Immature natural killer cell (primary cell): ENCODE measurements around the gene UBE2D4. TPM values are rescaled to one million over a fixed set of nuclear protein-coding genes. Genes with fewer than 3 reads are reported as not detected.
A peak's percentile ranks its signal among the peaks of the same experiment; 100 is the strongest.

Source experiments
- DNase-seq, 3 donors: peaks; one replicate each; pipeline ENCODE4 v3.0.0; 2022; ENCODE audit warnings: mixed read lengths in 1 of 3
- H3K27ac Mint-ChIP-seq, 6 donors: one replicate each; pipeline ENCODE4 v1.8.0; 2020; ENCODE audit warnings: mixed read lengths in 6 of 6, mild to moderate bottlenecking in 5 of 6, inconsistent platforms in 4 of 6, moderate library complexity in 3 of 6
- H3K27me3 Mint-ChIP-seq, 3 donors: one replicate each; pipeline ENCODE4 v1.8.0; 2020 to 2021; ENCODE audit warnings: low read depth in 3 of 3, mild to moderate bottlenecking in 3 of 3, mixed read lengths in 3 of 3, moderate library complexity in 3 of 3, inconsistent platforms in 1 of 3
- H3K36me3 Mint-ChIP-seq, 3 donors: one replicate each; pipeline ENCODE4 v1.8.0; 2020; ENCODE audit warnings: mixed read lengths in 3 of 3, inconsistent platforms in 2 of 3, mild to moderate bottlenecking in 2 of 3
- H3K4me1 Mint-ChIP-seq, 2 donors: one replicate each; pipeline ENCODE4 v1.8.0; 2020; ENCODE audit warnings: inconsistent platforms in 2 of 2, mild to moderate bottlenecking in 2 of 2, mixed read lengths in 2 of 2, moderate library complexity in 1 of 2
- H3K4me3 Mint-ChIP-seq, 5 donors: one replicate each; pipeline ENCODE4 v1.8.0; 2020; ENCODE audit warnings: mild to moderate bottlenecking in 5 of 5, mixed read lengths in 5 of 5, inconsistent platforms in 3 of 5, moderate library complexity in 3 of 5
- H3K9me3 Mint-ChIP-seq, 6 donors: one replicate each; pipeline ENCODE4 v1.8.0; 2020; ENCODE audit warnings: mild to moderate bottlenecking in 6 of 6, mixed read lengths in 6 of 6, inconsistent platforms in 4 of 6, moderate library complexity in 3 of 6
- polyA plus RNA-seq, 3 donors: library from polyadenylated mRNA; unstranded; fragments of 300-500 nt; fragmentation: Illumina TruSeq; gene quantifications; one replicate each; pipeline ENCODE4 v1.2.3, GENCODE V29; 2021

UBE2D4 gene
- polyA plus RNA-seq, 3 donors from 2014 or later: 6.2 to 11.5 (median 10.6) TPM

- Mint-ChIP-seq H3K27me3 (peaks cover 0 to 2% (median 0%) of the 10 kb centered on the region in 3 donors), H3K9me3 (no peaks in the 10 kb centered on the region), H3K4me3 (no peak overlapping the region), H3K4me1 (peaks cover 14 to 26% of the 10 kb centered on the region in 2 donors), H3K27ac (no peak overlapping the region), H3K36me3 (peaks cover 0 to 5% (median 0%) of the 10 kb centered on the region in 3 donors)
- no peak for DNase-seq
Measured at GRCh38 chr7:43929529-43930457, 3.6 kb downstream of the UBE2D4 start.

- peaks cover 0 to 2% (median 0%) of the 10 kb centered on the region in 3 donors for H3K27me3 Mint-ChIP-seq
- H3K4me3 Mint-ChIP-seq: no peak overlapping the region
- no peak for DNase-seq
- H3K27ac Mint-ChIP-seq: no peak overlapping the region
- H3K4me1 Mint-ChIP-seq: peaks cover 7 to 15% of the 10 kb centered on the region in 2 donors
- no peaks in the 10 kb centered on the region for H3K9me3 Mint-ChIP-seq
- H3K36me3 Mint-ChIP-seq: peaks cover 0 to 5% (median 0%) of the 10 kb centered on the region in 3 donors
Measured at GRCh38 chr7:43931346-43931745, 5.1 kb downstream of the UBE2D4 start.

- H3K36me3 Mint-ChIP-seq: no peaks in the 10 kb centered on the region
- no peaks in the 10 kb centered on the region for H3K4me1 Mint-ChIP-seq
- no peak overlapping the region for H3K27ac Mint-ChIP-seq
- no peaks in the 10 kb centered on the region for H3K9me3 Mint-ChIP-seq
- no peaks in the 10 kb centered on the region for H3K27me3 Mint-ChIP-seq
- no peak for DNase-seq
- no peak overlapping the region for H3K4me3 Mint-ChIP-seq
Measured at GRCh38 chr7:43933902-43934560, 7.8 kb downstream of the UBE2D4 start.

GRCh38 chr7:43937444-43937843, 11.2 kb downstream of the UBE2D4 start:
- peaks cover 0 to 3% (median 0%) of the 10 kb centered on the region in 3 donors for H3K27me3 Mint-ChIP-seq
- no peaks in the 10 kb centered on the region for H3K9me3 Mint-ChIP-seq
- peak overlapping the region in 1 of 6 donors; percentile 3 for H3K27ac Mint-ChIP-seq
- peaks cover 0 to 4% (median 0%) of the 10 kb centered on the region in 3 donors for H3K36me3 Mint-ChIP-seq
- DNase-seq: no peak
- H3K4me1 Mint-ChIP-seq: no peaks in the 10 kb centered on the region
- H3K4me3 Mint-ChIP-seq: no peak overlapping the region

GRCh38 chr7:43938892-43939482, 12.8 kb downstream of the UBE2D4 start:
- Mint-ChIP-seq H3K36me3 (peaks cover 0 to 5% (median 4%) of the 10 kb centered on the region in 3 donors), H3K9me3 (no peaks in the 10 kb centered on the region), H3K4me3 (no peak overlapping the region), H3K27me3 (peaks cover 0 to 3% (median 0%) of the 10 kb centered on the region in 3 donors), H3K27ac (no peak overlapping the region), H3K4me1 (no peaks in the 10 kb centered on the region)
- DNase-seq: no peak

GRCh38 chr7:43942250-43942649, 16.0 kb downstream of the UBE2D4 start:
- Mint-ChIP-seq H3K4me1 (no peaks in the 10 kb centered on the region), H3K9me3 (no peaks in the 10 kb centered on the region), H3K27me3 (peaks cover 0 to 3% (median 0%) of the 10 kb centered on the region in 3 donors), H3K27ac (peak overlapping the region in 1 of 6 donors; percentile 5), H3K4me3 (no peak overlapping the region), H3K36me3 (peaks cover 4 to 11% (median 5%) of the 10 kb centered on the region in 3 donors)
- no peak for DNase-seq

- no peak for DNase-seq
- H3K4me3 Mint-ChIP-seq: no peak overlapping the region
- H3K9me3 Mint-ChIP-seq: no peaks in the 10 kb centered on the region
- H3K27me3 Mint-ChIP-seq: peaks cover 0 to 3% (median 0%) of the 10 kb centered on the region in 3 donors
- peaks cover 4 to 19% (median 13%) of the 10 kb centered on the region in 3 donors for H3K36me3 Mint-ChIP-seq
- no peaks in the 10 kb centered on the region for H3K4me1 Mint-ChIP-seq
- no peak overlapping the region for H3K27ac Mint-ChIP-seq
Measured at GRCh38 chr7:43942997-43943396, 16.8 kb downstream of the UBE2D4 start.

- no peak for DNase-seq
- Mint-ChIP-seq H3K36me3 (peaks cover 4 to 21% (median 17%) of the 10 kb centered on the region in 3 donors), H3K4me3 (no peak overlapping the region), H3K9me3 (no peaks in the 10 kb centered on the region), H3K27ac (no peak overlapping the region), H3K4me1 (no peaks in the 10 kb centered on the region), H3K27me3 (peaks cover 0 to 3% (median 0%) of the 10 kb centered on the region in 3 donors)
Measured at GRCh38 chr7:43943417-43944187, 17.4 kb downstream of the UBE2D4 start.

GRCh38 chr7:43944286-43944685, 18.1 kb downstream of the UBE2D4 start:
- Mint-ChIP-seq H3K9me3 (no peaks in the 10 kb centered on the region), H3K4me3 (no peak overlapping the region), H3K36me3 (peaks cover 4 to 21% (median 18%) of the 10 kb centered on the region in 3 donors), H3K27me3 (peaks cover 0 to 3% (median 0%) of the 10 kb centered on the region in 3 donors), H3K27ac (no peak overlapping the region), H3K4me1 (no peaks in the 10 kb centered on the region)
- no peak for DNase-seq

- H3K9me3 Mint-ChIP-seq: no peaks in the 10 kb centered on the region
- no peak overlapping the region for H3K27ac Mint-ChIP-seq
- no peaks in the 10 kb centered on the region for H3K27me3 Mint-ChIP-seq
Measured at GRCh38 chr7:43952028-43952427, 25.8 kb downstream of the UBE2D4 start.

GRCh38 chr7:43953071-43953470, 26.8 kb downstream of the UBE2D4 start:
- DNase-seq: no peak
- Mint-ChIP-seq H3K9me3 (no peaks in the 10 kb centered on the region), H3K27me3 (no peaks in the 10 kb centered on the region), H3K4me1 (no peaks in the 10 kb centered on the region), H3K4me3 (no peak overlapping the region), H3K36me3 (peaks cover 4 to 37% (median 12%) of the 10 kb centered on the region in 3 donors), H3K27ac (no peak overlapping the region)

More at GRCh38 chr7:43952028-43952427, 25.8 kb downstream of the UBE2D4 start:
- Mint-ChIP-seq H3K4me3 (no peak overlapping the region), H3K36me3 (peaks cover 4 to 42% (median 20%) of the 10 kb centered on the region in 3 donors), H3K4me1 (no peaks in the 10 kb centered on the region)
- no peak for DNase-seq

GRCh38 chr7:43954524-43955228, 28.4 kb downstream of the UBE2D4 start:
- Mint-ChIP-seq H3K27me3 (no peaks in the 10 kb centered on the region), H3K27ac (no peak overlapping the region), H3K4me3 (no peak overlapping the region), H3K9me3 (no peaks in the 10 kb centered on the region), H3K4me1 (no peaks in the 10 kb centered on the region), H3K36me3 (peaks cover 8 to 36% (median 16%) of the 10 kb centered on the region in 3 donors)
- no peak for DNase-seq

GRCh38 chr7:43956027-43956426, 29.8 kb downstream of the UBE2D4 start:
- Mint-ChIP-seq H3K36me3 (peaks cover 17 to 36% (median 20%) of the 10 kb centered on the region in 3 donors), H3K9me3 (no peaks in the 10 kb centered on the region), H3K27me3 (no peaks in the 10 kb centered on the region), H3K4me3 (no peak overlapping the region), H3K27ac (no peak overlapping the region), H3K4me1 (no peaks in the 10 kb centered on the region)
- DNase-seq: no peak
